Activated T-cell treated with anti-CD3 and anti-CD28 coated beads, Interleukin-2, amount 50 U/mL, for 72 hours (primary cell): Measurements from ENCODE around the gene TBC1D19. TPM values are rescaled to one million over a fixed set of nuclear protein-coding genes. Genes with fewer than 3 reads are reported as not detected.
A peak's percentile ranks its signal among the peaks of the same experiment; 100 is the strongest.

Source experiments
- ATAC-seq, 2 donors: fragments of 150-1000 bp; cut with Tn5 transposase; replicated peaks in 1 of 2; 2 replicates each; pipeline ENCODE4 v1.10.0; 2021; ENCODE audit warnings: moderate library complexity in 2 of 2, mild to moderate bottlenecking in 1 of 2
- DNase-seq, 2 donors: peaks; one replicate each; pipeline ENCODE4 v3.0.0; 2021 to 2022; ENCODE audit warnings: mixed read lengths in 1 of 2
- H3K27ac Mint-ChIP-seq: one replicate; pipeline ENCODE4 v1.8.0; 2022; ENCODE audit warnings: mild to moderate bottlenecking, moderate library complexity, mixed read lengths
- H3K27me3 Mint-ChIP-seq: one replicate; pipeline ENCODE4 v1.8.0; 2022; ENCODE audit warnings: low read depth, mixed read lengths
- H3K36me3 Mint-ChIP-seq, 2 donors: one replicate each; pipeline ENCODE4 v1.8.0; 2022; ENCODE audit warnings: mixed read lengths in 2 of 2, mild to moderate bottlenecking in 1 of 2; ENCODE audit not compliant: insufficient read depth in 2 of 2
- H3K4me1 Mint-ChIP-seq: one replicate; pipeline ENCODE4 v1.8.0; 2022; ENCODE audit warnings: low read depth, mixed read lengths
- H3K4me3 Mint-ChIP-seq, 2 donors: one replicate each; pipeline ENCODE4 v1.8.0; 2022; ENCODE audit warnings: mild to moderate bottlenecking in 2 of 2, mixed read lengths in 2 of 2, moderate library complexity in 2 of 2
- H3K9me3 Mint-ChIP-seq, 2 donors: one replicate each; pipeline ENCODE4 v1.8.0; 2022; ENCODE audit warnings: mixed read lengths in 2 of 2
- total RNA-seq, 2 donors: library from RNA; stranded (reverse); gene quantifications; one replicate each; pipeline ENCODE4 v1.2.3, GENCODE V29; 2022

Gene TBC1D19
- total RNA-seq, 2 donors from 2014 or later: 7.6 to 7.9 TPM

DNA sequence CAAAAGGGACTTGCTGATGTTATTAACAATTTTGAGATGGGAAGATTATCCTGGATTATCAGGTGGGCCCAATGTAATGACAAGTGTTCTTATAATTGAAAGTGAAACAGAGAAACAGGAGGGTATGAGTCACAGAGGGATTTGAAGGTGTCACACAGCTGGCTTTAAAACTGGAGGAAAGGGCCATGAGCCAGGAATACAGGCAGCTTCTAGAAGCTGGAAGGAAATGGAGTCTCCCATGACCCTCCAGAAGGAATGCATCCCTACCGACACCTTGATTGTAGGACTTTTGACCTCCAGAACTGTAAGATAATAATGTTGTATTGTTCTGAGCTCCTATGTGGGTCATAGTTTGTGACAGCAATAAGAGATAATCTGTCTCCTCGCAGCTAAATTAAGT lies 178.8 kb downstream of the TBC1D19 start:
- H3K4me3 Mint-ChIP-seq: no peak overlapping the region
- DNase-seq (no peak), ATAC-seq (no peak)
- H3K27me3 Mint-ChIP-seq: no peaks in the 10 kb centered on the region
- H3K9me3 Mint-ChIP-seq: no peaks in the 10 kb centered on the region
- peaks cover 5% of the 10 kb centered on the region for H3K4me1 Mint-ChIP-seq
- H3K27ac Mint-ChIP-seq: no peak overlapping the region
- peaks cover 0 to 6% of the 10 kb centered on the region in 2 donors for H3K36me3 Mint-ChIP-seq

DNA sequence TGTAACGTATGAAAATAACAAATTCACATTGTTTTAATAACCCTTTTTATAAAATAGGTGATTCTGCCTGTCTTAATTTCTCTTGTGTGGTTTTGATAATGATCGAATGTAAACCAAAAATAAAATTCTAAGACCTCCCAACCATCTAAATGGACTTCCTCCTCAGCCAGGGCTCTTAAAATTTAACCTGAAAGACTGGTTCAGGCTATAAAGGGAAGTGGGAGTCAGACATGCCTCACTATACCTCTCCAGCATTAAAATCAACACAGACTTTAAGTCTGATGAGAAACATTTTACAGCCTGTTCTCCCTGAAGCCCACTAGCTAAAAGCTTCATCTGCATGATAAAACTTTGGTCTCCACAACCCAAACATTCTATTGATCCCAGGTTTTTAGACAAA lies 179.2 kb downstream of the TBC1D19 start:
- no peak overlapping the region for H3K4me3 Mint-ChIP-seq
- ATAC-seq (no peak), DNase-seq (no peak)
- H3K36me3 Mint-ChIP-seq: peaks cover 0 to 6% of the 10 kb centered on the region in 2 donors
- H3K27ac Mint-ChIP-seq: no peak overlapping the region
- peaks cover 5% of the 10 kb centered on the region for H3K4me1 Mint-ChIP-seq
- H3K9me3 Mint-ChIP-seq: no peaks in the 10 kb centered on the region
- H3K27me3 Mint-ChIP-seq: no peaks in the 10 kb centered on the region

DNA sequence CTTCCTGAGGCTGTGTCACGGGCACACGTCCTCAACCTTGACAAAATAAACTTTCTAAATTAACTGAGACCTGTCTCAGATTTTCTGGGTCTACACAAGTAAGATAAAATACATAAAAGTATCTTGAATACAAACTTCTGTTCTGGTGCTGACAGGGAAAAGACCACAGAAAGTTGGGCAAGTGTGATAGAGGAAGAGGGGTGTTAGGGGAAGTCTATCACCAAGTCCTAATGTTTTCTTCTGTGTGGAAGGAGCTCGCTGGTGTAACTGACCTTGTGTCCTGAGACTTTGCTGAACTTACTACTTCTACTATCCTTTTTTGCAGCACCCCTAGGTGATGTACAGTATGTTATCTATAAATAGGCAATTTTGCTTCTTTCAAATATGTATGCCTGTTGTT lies 179.8 kb downstream of the TBC1D19 start:
- ATAC-seq (no peak), DNase-seq (no peak)
- H3K36me3 Mint-ChIP-seq: peaks cover 0 to 6% of the 10 kb centered on the region in 2 donors
- no peaks in the 10 kb centered on the region for H3K9me3 Mint-ChIP-seq
- no peak overlapping the region for H3K27ac Mint-ChIP-seq
- H3K27me3 Mint-ChIP-seq: no peaks in the 10 kb centered on the region
- no peak overlapping the region for H3K4me3 Mint-ChIP-seq
- H3K4me1 Mint-ChIP-seq: peaks cover 5% of the 10 kb centered on the region

DNA sequence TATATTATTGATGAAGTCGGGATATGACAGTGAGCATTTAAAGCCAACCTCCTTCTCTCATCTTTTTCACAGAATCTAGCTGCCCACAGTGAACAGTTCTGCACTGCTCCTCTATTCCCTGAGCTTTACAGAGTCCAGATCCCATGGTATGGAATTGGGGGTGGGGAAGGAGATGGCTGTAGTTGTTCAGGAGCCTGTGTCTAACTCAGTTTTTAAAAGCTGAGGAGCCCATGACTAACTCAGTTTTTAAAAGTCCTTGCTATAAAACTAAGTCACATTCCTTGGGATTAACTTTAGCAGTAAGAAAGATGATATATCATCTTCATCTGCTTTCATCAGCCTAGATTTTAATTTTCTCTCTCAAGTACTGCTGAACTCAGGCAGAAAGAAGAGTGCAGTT lies 180.3 kb downstream of the TBC1D19 start:
- no peak for DNase-seq
- H3K4me1 Mint-ChIP-seq: peaks cover 5% of the 10 kb centered on the region
- no peaks in the 10 kb centered on the region for H3K27me3 Mint-ChIP-seq
- no peak for ATAC-seq
- peaks cover 0 to 6% of the 10 kb centered on the region in 2 donors for H3K36me3 Mint-ChIP-seq
- no peak overlapping the region for H3K4me3 Mint-ChIP-seq
- no peaks in the 10 kb centered on the region for H3K9me3 Mint-ChIP-seq
- H3K27ac Mint-ChIP-seq: no peak overlapping the region

DNA sequence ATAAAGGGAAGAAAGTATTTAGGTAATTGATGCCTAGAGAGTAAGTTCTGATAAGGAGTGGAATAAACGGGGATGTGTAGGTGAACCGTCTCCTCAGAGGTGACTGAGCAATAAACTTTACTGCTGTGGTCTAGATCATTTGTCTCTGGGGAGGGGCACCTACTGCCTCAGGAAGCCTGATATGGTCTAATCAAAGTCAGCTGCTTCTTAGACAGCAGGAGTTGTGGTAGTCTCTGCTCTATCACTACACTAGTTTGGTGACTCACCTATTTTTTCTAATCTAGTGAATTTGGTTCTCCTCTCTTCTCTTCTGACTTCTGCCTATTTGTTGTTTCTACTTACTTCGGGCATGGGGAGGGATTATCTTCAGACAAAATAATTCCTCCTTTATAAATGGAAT lies 181.6 kb downstream of the TBC1D19 start:
- Mint-ChIP-seq H3K4me1 (peaks cover 5% of the 10 kb centered on the region), H3K27me3 (no peaks in the 10 kb centered on the region), H3K9me3 (no peaks in the 10 kb centered on the region), H3K4me3 (no peak overlapping the region), H3K27ac (no peak overlapping the region), H3K36me3 (peaks cover 0 to 9% of the 10 kb centered on the region in 2 donors)
- DNase-seq (no peak), ATAC-seq (peak; percentile 44 to 58)

DNA sequence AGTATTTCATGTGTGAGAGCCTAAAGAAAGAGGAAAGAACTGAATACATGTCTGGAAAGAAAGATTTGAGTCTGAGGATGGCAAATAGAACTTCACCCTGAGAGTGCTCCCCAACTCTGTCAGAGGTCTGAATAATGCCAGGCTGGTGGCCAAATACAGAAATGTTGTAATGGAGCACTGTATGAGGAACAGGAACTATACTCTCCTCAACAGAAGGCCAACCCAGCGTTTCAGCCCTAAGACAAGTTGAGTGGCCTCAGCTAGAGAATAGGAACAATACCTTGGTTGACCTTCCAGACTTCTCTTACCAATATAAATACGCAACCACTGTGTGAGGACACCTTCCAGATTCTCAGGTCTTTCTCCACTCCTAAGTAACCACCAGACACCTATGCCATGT lies 182.3 kb downstream of the TBC1D19 start:
- DNase-seq: no peak
- no peaks in the 10 kb centered on the region for H3K27me3 Mint-ChIP-seq
- ATAC-seq: no peak
- H3K36me3 Mint-ChIP-seq: peaks cover 0 to 12% of the 10 kb centered on the region in 2 donors
- no peak overlapping the region for H3K4me3 Mint-ChIP-seq
- H3K4me1 Mint-ChIP-seq: peaks cover 5% of the 10 kb centered on the region
- H3K9me3 Mint-ChIP-seq: no peaks in the 10 kb centered on the region
- no peak overlapping the region for H3K27ac Mint-ChIP-seq

DNA sequence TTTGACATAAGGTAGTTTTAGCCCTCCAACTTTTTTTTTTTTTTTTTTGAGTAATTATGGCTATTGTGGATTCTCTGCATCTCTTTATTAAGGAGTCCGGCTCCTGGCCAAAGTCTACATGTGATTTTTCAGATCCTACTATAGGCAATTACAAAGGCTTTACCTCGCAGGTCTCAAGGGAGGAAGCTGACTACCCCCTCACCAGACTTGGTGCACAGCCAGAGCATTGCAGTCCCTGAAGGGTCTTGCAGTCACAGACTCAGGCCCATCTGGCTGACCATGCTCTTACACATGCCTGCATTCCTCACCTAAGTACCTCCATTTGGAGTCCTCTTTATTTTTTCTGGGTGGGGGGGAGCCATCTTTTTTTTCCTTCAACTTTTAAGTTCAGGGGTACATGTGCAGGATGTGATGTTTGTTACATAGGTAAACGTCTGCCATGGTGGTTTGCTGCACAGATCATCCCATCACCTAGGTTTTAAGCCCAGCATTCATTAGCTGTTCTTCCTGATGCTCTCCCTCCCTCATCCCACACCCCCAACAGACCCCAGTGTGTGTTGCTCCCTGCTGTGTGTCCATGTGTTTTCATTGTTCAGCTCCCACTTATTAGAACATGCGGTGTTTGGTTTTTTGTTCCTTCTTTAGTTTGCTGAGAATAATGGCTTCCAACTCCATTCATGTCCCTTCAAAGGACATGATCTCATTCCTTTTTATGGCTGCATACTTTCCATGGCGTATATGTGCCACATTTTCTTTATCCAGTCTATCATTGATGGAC lies 188.4 kb downstream of the TBC1D19 start:
- Mint-ChIP-seq H3K27me3 (no peaks in the 10 kb centered on the region), H3K9me3 (no peaks in the 10 kb centered on the region), H3K4me3 (no peak overlapping the region), H3K4me1 (no peaks in the 10 kb centered on the region), H3K27ac (no peak overlapping the region), H3K36me3 (peaks cover 0 to 10% of the 10 kb centered on the region in 2 donors)
- no peak for ATAC-seq
- no peak for DNase-seq

DNA sequence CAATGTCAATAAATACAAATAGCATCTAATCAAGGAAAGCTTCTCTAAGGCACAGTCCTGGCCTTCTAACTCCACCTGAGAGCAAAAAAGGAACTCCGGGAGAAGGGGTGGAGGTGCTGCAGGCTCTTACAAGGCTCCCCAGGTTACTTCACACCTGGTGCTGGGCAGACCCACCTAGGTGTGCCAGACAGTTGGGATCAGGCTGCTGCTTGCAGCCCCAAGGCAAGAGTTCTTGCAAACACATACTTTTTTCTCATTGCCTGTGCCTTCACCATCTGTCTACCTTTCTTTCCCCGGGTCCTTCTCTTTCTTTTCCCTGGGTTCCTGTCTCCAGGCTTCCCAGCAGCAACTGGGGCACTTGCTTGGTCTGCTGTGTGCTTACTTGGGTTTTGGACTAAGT lies 195.3 kb downstream of the TBC1D19 start:
- no peak for DNase-seq
- H3K9me3 Mint-ChIP-seq: no peaks in the 10 kb centered on the region
- H3K27ac Mint-ChIP-seq: no peak overlapping the region
- ATAC-seq: no peak
- H3K4me1 Mint-ChIP-seq: no peaks in the 10 kb centered on the region
- no peaks in the 10 kb centered on the region for H3K27me3 Mint-ChIP-seq
- peaks cover 0 to 1% of the 10 kb centered on the region in 2 donors for H3K36me3 Mint-ChIP-seq
- no peak overlapping the region for H3K4me3 Mint-ChIP-seq

DNA sequence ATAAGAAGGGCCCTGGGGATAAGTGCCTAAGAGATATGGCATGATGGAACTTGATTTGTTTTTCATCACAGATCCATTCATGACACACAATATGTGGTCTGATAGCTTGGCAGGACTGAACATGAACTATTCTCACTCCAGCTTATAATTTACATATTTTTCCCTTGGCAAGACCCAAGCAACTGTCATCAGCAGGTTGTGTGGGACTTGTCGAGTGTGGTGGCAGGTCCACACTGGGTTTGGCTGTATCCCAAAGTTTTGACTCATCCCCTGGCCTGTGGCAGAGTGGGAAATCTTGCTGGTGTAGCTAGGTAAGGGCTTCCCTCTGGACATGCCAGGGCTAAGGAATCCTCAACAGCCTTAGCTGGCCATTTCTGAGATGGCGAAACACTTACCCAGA lies 195.8 kb downstream of the TBC1D19 start:
- ATAC-seq: no peak
- no peaks in the 10 kb centered on the region for H3K4me1 Mint-ChIP-seq
- H3K27ac Mint-ChIP-seq: no peak overlapping the region
- H3K36me3 Mint-ChIP-seq: no peaks in the 10 kb centered on the region
- DNase-seq: no peak
- no peaks in the 10 kb centered on the region for H3K27me3 Mint-ChIP-seq
- H3K9me3 Mint-ChIP-seq: no peaks in the 10 kb centered on the region
- no peak overlapping the region for H3K4me3 Mint-ChIP-seq

DNA sequence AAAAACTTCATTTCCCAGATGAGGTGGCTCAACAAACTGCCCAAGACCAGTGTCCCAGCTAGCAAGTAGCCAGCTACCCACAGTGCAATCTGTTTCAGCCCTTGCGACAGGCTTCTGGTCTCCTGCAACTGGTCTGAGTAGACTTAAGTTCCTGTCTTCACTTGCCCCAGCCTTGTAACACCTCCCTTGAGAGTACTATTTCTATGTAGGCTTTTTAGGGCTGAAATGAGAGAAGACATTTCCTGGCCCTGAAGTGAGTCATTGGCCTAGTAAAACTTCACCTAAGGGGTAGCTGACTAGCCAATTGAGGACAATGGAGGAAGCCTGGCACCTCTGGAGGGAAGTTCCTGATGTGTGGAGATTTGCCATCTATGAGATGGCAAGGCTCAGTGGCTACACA lies 196.7 kb downstream of the TBC1D19 start:
- Mint-ChIP-seq H3K4me3 (no peak overlapping the region), H3K27me3 (no peaks in the 10 kb centered on the region), H3K9me3 (no peaks in the 10 kb centered on the region), H3K4me1 (no peaks in the 10 kb centered on the region), H3K36me3 (no peaks in the 10 kb centered on the region), H3K27ac (no peak overlapping the region)
- DNase-seq (peak in 1 of 2 donors; percentile 6), ATAC-seq (peak; percentile 66 to 87)

DNA sequence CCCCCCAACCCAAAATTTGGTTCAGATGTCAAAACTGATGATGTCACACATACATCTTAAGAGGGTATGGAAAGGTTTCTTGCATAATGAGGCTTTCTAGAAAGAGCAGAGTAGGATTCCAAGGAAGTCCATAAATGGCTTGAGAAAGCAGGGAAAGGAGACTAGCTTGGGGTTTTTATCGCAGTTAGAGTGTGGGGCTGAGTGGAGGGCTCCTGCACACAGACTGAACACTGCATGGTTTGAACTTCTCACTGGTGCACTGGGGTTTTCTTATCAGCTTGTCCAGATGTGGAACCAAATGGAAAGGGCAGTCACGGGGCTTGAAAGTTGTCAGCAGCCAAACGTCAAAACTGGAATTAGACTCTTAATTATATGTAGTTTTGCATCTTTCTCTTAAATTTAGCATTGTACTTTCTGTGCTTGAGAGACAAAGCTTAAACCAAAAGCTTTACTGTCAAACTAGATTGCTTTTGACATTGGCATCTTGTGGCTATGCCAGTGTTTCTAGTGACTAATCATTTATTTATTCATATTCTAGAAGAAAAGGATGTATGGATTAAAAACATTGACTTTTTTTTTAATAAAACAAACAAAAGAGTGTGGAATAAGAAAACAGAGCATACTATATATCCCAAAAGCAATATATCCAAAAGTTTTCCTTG lies 198.4 kb downstream of the TBC1D19 start:
- peaks cover 5% of the 10 kb centered on the region for H3K4me1 Mint-ChIP-seq
- H3K27me3 Mint-ChIP-seq: no peaks in the 10 kb centered on the region

DNA sequence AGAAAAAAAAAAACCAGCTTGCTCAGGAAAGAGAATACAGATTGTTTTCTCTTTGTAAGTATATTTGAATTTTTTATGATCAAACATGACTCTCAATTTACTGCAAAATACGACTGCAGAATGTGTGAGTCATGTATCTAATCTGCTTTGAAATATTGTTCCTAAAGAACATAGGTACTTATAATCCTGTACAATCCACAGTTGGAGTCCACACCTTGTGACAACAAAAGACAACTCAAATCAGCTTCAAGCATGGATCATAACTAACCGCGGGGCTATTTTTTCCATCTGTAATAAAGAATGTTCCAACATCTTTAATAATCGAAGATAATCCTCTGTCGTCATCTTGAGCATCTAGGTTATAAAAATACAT lies 198.9 kb downstream of the TBC1D19 start:
- Mint-ChIP-seq H3K27me3 (no peaks in the 10 kb centered on the region), H3K4me3 (no peak overlapping the region), H3K27ac (no peak overlapping the region), H3K9me3 (no peaks in the 10 kb centered on the region), H3K36me3 (no peaks in the 10 kb centered on the region), H3K4me1 (peaks cover 10% of the 10 kb centered on the region)
- no peak for DNase-seq
- no peak for ATAC-seq

More for the DNA sequence above, 198.4 kb downstream of the TBC1D19 start:
- Mint-ChIP-seq H3K4me3 (no peak overlapping the region), H3K9me3 (no peaks in the 10 kb centered on the region), H3K36me3 (no peaks in the 10 kb centered on the region), H3K27ac (no peak overlapping the region)
- DNase-seq (no peak), ATAC-seq (no peak)

DNA sequence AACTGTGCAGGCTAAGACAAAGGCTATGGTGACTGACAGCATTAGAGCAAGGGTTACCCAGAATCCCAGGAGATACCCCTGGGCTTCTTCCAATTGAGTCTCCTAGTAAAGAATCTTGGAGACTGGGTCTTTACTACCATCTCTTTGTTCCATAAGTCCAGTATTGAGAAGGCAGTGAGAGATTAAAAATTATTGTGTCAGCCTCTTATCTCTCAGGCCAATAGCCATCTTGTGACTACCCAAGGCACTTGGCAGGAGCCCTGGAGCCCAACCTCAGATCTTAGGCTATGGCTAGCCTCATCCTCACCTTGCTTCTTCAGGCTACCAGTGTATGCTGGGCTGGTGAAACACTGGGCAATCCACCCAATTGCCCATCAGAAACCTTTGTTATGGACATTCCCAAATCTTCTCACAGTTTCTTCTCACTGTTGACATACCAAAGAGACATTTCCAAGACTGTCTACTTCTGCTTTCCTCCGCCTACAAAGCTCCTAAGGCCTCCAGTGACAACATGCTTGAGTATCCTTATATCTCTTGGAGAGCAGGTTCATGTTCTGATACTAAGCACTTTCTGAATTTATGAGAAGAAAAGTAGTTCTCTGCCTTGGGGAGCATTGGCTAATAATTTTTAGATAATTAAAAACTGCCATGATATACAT lies 200.5 kb downstream of the TBC1D19 start:
- H3K9me3 Mint-ChIP-seq: no peaks in the 10 kb centered on the region
- no peak overlapping the region for H3K4me3 Mint-ChIP-seq
- no peak for ATAC-seq
- H3K27ac Mint-ChIP-seq: no peak overlapping the region
- DNase-seq: no peak
- no peaks in the 10 kb centered on the region for H3K36me3 Mint-ChIP-seq
- peaks cover 20% of the 10 kb centered on the region for H3K4me1 Mint-ChIP-seq
- H3K27me3 Mint-ChIP-seq: no peaks in the 10 kb centered on the region
